HG02885 (cell line): ENCODE results near the gene KRT82.
"Not testable (repeated sequence)": the region's sequence is repeated elsewhere in the genome, so short reads cannot be mapped to it uniquely, and the experiment has no call there.

Source experiments
- ATAC-seq: cut with Tn5 transposase; IDR thresholded peaks from one replicate; pipeline ENCODE4 v1.9.1; 2021; ENCODE audit warnings: mild to moderate bottlenecking; ENCODE audit not compliant: unreplicated experiment, poor library complexity

The KRT82 gene

GRCh38 chr12:52347551-52348510, 58.3 kb downstream of the KRT82 start:
- no peak for ATAC-seq

- no peak for ATAC-seq
Measured at GRCh38 chr12:52347016-52347415, 59.1 kb downstream of the KRT82 start.

- no peak for ATAC-seq
Measured at GRCh38 chr12:52346593-52346992, 59.5 kb downstream of the KRT82 start.

- not testable (repeated sequence) for ATAC-seq
Measured at GRCh38 chr12:52345041-52345440, 61.1 kb downstream of the KRT82 start.

GRCh38 chr12:52344111-52344510, 62.0 kb downstream of the KRT82 start:
- no peak for ATAC-seq
